ENCODE measurements around the gene CTNNA3.

DNA sequence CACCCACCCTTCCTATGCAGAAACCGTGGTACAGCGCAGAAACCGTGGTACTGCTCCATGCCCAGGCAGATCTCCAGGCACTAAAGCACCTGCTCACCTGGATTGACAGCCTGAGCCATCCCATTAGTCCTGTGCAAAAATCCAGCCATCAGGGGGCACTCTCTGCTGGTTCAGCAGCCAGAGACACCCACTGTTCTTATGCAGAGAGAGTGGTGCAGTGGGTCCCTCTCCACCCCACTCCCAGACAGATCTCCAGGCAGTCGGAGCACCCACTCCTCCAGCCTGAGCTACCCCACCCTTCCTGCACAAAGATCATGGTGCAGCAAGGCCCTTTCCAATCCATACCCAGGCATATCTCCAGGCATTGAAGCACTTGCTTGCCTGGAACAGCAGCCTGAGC is 219.8 kb downstream of the CTNNA3 start:
- TF ChIP-seq POLR2A (IDR thresholded peaks at IDR 0.05), result no peak
- TF ChIP-seq, protein P1, sequence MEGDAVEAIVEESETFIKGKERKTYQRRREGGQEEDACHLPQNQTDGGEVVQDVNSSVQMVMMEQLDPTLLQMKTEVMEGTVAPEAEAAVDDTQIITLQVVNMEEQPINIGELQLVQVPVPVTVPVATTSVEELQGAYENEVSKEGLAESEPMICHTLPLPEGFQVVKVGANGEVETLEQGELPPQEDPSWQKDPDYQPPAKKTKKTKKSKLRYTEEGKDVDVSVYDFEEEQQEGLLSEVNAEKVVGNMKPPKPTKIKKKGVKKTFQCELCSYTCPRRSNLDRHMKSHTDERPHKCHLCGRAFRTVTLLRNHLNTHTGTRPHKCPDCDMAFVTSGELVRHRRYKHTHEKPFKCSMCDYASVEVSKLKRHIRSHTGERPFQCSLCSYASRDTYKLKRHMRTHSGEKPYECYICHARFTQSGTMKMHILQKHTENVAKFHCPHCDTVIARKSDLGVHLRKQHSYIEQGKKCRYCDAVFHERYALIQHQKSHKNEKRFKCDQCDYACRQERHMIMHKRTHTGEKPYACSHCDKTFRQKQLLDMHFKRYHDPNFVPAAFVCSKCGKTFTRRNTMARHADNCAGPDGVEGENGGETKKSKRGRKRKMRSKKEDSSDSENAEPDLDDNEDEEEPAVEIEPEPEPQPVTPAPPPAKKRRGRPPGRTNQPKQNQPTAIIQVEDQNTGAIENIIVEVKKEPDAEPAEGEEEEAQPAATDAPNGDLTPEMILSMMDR (IDR thresholded peaks at IDR 0.05 in 4 of 5, conservative IDR thresholded peaks at IDR 0.05 in 1 of 5), result no peak
